GM18526 (cell line): ENCODE data around the gene PALM2AKAP2.

Experiments used
- POLR2A ChIP-seq: IDR thresholded peaks from 3 replicates; pipeline ENCODE4 v1.6.1; 2011; ENCODE audit not compliant: insufficient read length; ENCODE audit errors: extremely low read depth

The PALM2AKAP2 gene

DNA sequence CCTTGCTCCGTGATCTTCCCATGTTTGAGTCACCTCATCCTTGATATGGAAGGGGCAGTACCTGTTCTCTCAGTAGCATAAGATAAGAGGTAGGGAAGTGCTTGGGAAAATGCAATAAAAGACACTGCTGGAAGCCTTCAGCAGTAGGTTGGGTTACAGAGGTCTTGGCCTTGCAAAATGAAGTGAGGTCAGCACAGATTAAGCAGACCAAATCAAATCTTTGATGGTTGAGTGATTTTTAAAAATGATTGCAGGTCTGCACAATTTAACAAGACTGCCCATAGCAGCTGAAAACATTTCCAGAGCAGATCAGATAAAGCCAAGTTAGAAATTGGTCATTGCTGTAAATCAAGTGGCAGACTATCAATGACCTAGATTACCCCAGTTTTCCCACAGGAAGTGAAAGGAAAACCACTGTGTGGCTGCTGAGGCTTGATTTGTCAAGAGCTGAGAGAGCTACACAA is 32.9 kb downstream of the PALM2AKAP2 start:
- no peak for TF ChIP-seq POLR2A

DNA sequence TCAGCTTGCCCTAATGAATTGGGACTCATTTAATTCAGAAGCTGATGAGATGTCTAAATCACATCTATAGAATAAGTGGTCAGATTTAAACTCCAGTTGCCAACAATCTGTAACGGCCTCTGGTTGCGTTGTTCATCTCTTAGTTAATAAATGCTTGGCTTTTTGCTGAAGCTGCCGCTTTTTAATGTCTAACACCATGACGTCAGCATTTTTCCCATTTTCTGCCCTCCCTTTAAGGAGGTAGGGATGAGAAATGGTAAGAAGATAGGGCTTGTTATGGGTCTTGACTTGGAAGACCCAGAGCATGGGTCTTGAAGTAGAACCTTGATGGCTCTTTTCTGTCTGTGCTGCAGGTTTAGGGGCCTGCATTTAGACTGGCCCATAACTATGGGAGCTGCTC is 33.3 kb downstream of the PALM2AKAP2 start:
- no peak for TF ChIP-seq POLR2A

DNA sequence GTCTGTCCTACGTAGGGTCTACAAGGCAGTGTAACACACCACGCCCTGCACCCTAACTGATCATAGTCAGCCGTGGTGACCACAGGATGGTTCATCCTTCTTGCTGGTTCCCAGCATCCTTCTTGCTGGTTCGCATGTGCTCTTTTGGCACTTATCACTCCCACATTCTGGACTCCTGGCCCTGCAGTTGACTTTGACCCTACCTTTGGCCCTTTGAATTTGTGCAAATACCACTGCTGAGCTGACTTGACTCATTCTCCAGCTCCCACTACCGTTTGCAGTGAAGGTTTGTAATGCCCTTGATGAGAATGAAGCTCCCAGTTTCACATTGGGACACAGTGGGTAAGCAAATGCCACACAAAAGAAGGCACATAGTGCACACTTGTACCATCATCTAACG is 33.8 kb downstream of the PALM2AKAP2 start:
- no peak for TF ChIP-seq POLR2A

DNA sequence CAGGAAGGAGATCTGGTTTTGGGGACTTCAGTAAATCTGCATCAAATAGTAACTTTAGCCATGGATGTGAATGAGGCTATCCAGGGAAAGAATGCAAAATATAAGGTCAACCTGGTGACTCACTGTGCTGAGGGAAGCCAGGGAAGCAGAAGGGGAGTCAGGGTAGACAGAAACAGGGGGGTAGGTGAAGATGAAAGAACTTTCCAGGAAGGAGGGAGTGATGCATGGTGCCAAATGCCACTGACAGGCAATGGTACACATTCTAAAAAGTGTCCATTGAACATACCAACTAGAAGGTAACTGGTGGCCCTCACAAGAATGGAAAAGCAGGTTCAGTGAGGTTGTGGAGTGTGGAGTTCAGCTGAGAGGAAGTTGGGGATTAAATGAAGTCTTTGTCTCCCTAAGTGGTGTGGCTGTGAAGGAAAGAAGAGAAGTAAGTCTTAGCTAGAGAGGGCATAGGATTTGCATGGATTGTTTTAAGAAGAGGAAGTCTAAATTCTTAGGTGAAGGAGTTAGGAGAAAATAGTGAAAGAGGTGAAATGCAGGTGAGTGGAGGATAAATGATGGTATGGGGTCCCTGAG is 35.5 kb downstream of the PALM2AKAP2 start:
- TF ChIP-seq POLR2A: no peak

DNA sequence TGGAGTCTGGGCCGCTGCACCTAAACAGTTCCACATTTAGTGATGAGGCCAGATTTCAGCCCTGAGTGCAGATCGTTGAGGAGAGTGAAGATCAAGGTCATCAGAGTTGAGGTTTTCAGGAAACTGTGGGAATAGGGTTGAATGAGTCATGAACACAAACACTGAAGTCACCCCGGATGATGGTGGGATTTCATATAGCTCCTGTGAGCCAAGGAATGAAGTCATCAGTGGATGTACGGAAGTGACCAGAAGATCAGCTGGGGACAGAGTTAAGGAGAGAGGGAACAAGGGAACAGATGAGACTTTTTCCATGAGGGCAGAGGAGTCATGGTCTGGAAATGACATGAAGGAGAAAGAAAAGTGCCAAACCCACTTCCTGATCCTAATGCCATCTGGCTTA is 36.5 kb downstream of the PALM2AKAP2 start:
- TF ChIP-seq POLR2A: no peak

DNA sequence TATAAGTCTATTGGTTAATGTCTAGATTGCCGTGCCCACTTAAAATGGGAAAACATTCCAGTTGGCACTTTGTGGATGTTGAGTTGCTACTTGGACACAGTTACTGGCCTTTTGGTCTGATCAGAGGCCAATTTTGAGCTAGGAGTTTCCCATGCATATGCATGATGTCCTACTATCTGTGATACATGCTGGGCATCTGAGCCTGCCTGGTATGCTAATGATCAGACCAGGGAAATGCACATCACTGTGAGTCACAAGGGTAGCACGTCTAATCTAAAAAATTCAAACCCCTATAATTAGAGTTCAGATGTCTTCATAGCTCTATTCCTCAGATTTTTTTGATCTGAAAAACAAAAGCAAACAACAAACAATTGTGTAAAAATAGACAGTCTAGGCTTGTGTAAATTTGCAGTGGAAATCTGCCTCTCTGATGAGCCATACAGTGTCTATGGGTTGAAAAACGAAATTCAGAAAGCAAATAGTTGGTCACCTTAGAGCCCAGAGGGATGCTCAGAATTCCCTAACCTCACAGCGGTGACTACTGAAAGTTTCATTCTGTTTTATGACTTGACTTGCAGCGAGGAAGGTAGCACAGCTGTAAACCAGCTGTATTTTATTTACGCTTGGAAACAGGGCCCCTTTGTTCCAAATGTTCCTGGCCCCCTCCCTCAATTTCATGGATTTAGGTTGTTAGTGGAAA is 37.3 kb downstream of the PALM2AKAP2 start:
- TF ChIP-seq POLR2A: no peak

DNA sequence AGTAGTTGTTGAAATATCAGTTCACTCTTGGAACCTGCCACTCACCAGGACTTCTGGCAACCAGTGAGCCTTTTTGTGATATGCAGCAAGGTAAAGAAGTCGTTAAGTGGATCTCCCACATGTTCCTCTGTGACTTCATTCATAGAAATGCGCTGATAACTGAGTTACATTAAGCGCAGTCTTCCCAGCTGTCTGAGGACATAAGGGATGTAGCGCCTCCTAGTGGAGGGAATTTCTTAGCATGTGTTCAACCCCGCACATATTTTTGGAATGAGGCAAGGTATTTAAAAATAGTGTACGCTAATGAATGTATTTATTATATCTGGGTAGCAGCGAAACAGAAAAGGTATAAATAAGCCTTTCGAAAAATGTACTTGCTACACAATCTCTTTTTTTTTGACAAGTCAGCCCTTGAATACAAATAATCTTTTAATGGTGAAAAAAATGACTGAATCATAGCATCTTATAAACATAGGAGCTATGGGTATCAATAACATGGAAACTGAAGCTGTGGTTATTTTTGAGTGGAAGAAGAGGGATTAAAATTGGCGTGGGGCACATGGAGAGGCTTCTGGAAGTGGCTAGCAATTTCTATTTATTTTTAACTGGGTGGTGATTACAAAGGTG is 38.0 kb downstream of the PALM2AKAP2 start:
- no peak for TF ChIP-seq POLR2A

DNA sequence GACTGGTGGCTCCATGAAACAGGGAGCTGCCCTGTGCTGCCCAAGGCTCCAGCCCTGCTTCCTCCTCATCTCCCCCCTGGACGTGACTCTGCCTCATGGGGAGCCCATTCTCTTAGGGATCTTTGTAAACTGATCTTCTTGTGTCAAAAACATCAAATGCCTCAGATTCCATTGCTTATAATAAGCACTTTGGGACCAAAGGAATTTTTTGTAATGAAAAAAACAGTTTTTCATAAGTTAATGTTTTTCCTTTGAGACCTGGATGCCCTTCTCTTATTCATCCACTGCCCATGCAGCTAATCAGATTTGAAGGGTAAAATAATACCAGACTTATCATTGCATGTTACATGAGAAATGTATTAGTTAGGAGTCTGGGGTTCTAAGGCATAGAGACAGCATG is 41.7 kb downstream of the PALM2AKAP2 start:
- TF ChIP-seq POLR2A: no peak

DNA sequence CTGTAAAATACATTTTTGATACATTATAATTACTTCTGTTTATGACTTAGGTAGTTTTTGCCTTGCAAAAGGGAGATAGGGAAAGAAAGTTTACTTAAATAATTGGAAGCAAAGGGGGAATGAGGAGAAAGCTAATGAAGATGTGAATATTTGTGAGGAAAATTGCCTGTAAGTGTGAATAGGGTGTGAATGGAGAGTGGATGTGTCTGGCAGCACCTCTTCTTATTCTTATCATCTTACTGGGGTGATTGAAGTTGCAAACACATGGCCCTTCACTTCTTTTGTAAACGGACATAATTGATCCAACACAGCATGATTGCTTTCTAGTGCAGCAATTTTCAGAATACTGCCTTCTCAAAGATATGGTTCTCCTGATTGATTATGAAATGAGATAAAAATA is 46.6 kb downstream of the PALM2AKAP2 start:
- no peak for TF ChIP-seq POLR2A

DNA sequence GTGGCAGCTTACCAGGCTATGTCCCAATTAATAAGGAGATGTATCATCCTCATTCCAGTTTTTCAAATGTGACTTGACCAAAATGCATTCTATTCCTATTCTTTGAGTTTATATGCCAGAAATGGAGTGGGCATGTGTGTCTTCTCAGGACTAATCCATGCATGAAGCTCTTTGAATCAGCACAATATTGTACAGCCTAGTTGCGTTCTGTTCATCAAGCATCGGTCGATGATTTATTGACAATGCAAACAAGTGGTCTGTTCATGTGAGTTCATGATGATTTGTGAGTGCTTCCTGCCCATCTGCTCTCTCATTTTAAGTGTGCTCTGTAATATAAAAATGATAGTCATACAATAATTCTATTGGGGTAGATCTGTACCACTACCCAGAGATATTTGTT is 48.3 kb downstream of the PALM2AKAP2 start:
- no peak for TF ChIP-seq POLR2A
